Measurements from ENCODE around the gene CAB39. TPM values are rescaled to one million over a fixed set of nuclear protein-coding genes. Genes with fewer than 3 reads are reported as not detected.

CAB39 gene
- total and polyA plus RNA-seq, 10 donors, result 24.4 to 120 (median 80.2) TPM

DNA sequence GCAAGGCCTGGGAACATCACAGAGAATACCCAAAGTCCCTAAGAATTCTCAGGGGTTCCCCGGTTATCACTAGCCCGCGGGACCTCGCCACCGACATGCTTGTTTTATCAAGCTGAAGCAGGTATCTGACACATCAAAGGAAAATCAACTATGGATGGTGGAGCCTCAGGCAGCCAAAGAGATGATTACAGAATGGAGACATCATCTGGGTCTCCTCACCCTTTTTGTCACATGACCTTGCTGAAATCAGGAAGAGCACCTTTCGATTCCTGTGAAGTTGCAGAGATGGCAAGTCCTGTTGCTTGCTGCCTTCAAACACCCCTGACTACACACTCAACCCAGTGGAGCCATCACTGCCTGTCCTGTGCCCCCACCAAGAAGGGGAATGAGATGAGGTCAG is 19.2 kb upstream of the CAB39 start:
- TF ChIP-seq, protein P1, sequence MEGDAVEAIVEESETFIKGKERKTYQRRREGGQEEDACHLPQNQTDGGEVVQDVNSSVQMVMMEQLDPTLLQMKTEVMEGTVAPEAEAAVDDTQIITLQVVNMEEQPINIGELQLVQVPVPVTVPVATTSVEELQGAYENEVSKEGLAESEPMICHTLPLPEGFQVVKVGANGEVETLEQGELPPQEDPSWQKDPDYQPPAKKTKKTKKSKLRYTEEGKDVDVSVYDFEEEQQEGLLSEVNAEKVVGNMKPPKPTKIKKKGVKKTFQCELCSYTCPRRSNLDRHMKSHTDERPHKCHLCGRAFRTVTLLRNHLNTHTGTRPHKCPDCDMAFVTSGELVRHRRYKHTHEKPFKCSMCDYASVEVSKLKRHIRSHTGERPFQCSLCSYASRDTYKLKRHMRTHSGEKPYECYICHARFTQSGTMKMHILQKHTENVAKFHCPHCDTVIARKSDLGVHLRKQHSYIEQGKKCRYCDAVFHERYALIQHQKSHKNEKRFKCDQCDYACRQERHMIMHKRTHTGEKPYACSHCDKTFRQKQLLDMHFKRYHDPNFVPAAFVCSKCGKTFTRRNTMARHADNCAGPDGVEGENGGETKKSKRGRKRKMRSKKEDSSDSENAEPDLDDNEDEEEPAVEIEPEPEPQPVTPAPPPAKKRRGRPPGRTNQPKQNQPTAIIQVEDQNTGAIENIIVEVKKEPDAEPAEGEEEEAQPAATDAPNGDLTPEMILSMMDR (IDR thresholded peaks at IDR 0.05 in 8 of 11, conservative IDR thresholded peaks at IDR 0.05 in 3 of 11), result no peak
- no peak for TF ChIP-seq POLR2A (IDR thresholded peaks at IDR 0.05)
- TF ChIP-seq POLR2AphosphoS5 (IDR thresholded peaks at IDR 0.05), result no peak
- H3K4me1 ChIP-seq, result no peaks in the 10 kb centered on the region
- H3K27ac ChIP-seq, result no peak overlapping the region
- H3K9me3 ChIP-seq, result no peaks in the 10 kb centered on the region
- no peaks in the 10 kb centered on the region for H3K27me3 ChIP-seq (replicated peaks in 1 of 7)
- H3K36me3 ChIP-seq, result no peaks in the 10 kb centered on the region
- intact Hi-C loops (cut with DNase I; ENCODE audit: low total_unique reads), result no loop called here
- H3K4me3 ChIP-seq, result no peak overlapping the region
- DNase-seq, result no peak
- WGBS, 5 donors, result 91 to 98% (median 93%) methylated on average over 6 of the region's 6 CpGs

- Histone ChIP-seq H3K36me3 (no peaks in the 10 kb centered on the region), H3K27me3 (replicated peaks in 1 of 7) (no peaks in the 10 kb centered on the region), H3K9me3 (no peaks in the 10 kb centered on the region), H3K4me3 (no peak overlapping the region), H3K4me1 (no peaks in the 10 kb centered on the region), H3K27ac (no peak overlapping the region)
- DNase-seq, result no peak
- intact Hi-C loops (cut with DNase I; ENCODE audit: low total_unique reads), result no loop called here
- 67 to 87% (median 84%) methylated on average over 3 of the region's 3 CpGs for WGBS, 5 donors
- TF ChIP-seq, protein P1 (IDR thresholded peaks at IDR 0.05 in 8 of 11, conservative IDR thresholded peaks at IDR 0.05 in 3 of 11), result no peak
- TF ChIP-seq POLR2AphosphoS5 (IDR thresholded peaks at IDR 0.05) (no peak), POLR2A (IDR thresholded peaks at IDR 0.05) (no peak)
These were observed 18.4 kb upstream of the CAB39 start for GRCh38 chr2:230694241-230694640.

- no peak for TF ChIP-seq POLR2AphosphoS5 (IDR thresholded peaks at IDR 0.05)
- TF ChIP-seq POLR2A (IDR thresholded peaks at IDR 0.05), result no peak
- TF ChIP-seq, protein P1 (IDR thresholded peaks at IDR 0.05 in 8 of 11, conservative IDR thresholded peaks at IDR 0.05 in 3 of 11), result no peak
- H3K36me3 ChIP-seq, result no peaks in the 10 kb centered on the region
- H3K9me3 ChIP-seq, result no peaks in the 10 kb centered on the region
- no peak for DNase-seq
- H3K4me3 ChIP-seq, result no peak overlapping the region
- WGBS, 5 donors, result 91 to 96% (median 94%) methylated on average over 6 of the region's 6 CpGs
- intact Hi-C loops (cut with DNase I; ENCODE audit: low total_unique reads), result no loop called here
- H3K27ac ChIP-seq, result no peak overlapping the region
- no peaks in the 10 kb centered on the region for H3K27me3 ChIP-seq (replicated peaks in 1 of 7)
- H3K4me1 ChIP-seq, result peaks cover 0 to 12% (median 0%) of the 10 kb centered on the region in 6 donors
These were observed 17.1 kb upstream of the CAB39 start for GRCh38 chr2:230695551-230695950.

GRCh38 chr2:230696670-230697069 is 16.0 kb upstream of the CAB39 start:
- no peaks in the 10 kb centered on the region for H3K27me3 ChIP-seq (replicated peaks in 1 of 7)
- H3K4me3 ChIP-seq, result no peak overlapping the region
- peaks cover 0 to 3% (median 0%) of the 10 kb centered on the region in 8 donors for H3K9me3 ChIP-seq
- H3K4me1 ChIP-seq, result peaks cover 0 to 18% (median 0%) of the 10 kb centered on the region in 6 donors
- DNase-seq, result no peak
- H3K27ac ChIP-seq, result no peak overlapping the region
- intact Hi-C loops (cut with DNase I; ENCODE audit: low total_unique reads), result no loop called here
- no peaks in the 10 kb centered on the region for H3K36me3 ChIP-seq
- TF ChIP-seq POLR2A (IDR thresholded peaks at IDR 0.05) (no peak), POLR2AphosphoS5 (IDR thresholded peaks at IDR 0.05) (no peak)
- TF ChIP-seq, protein P1 (IDR thresholded peaks at IDR 0.05 in 8 of 11, conservative IDR thresholded peaks at IDR 0.05 in 3 of 11), result no peak

Measured in spleen (tissue), 11 donors.